GM18868 (cell line): ENCODE measurements around the gene CCDC190.
"Not testable (repeated sequence)": the region's sequence is repeated elsewhere in the genome, so short reads cannot be mapped to it uniquely, and the experiment has no call there.

Experiments used
- ATAC-seq: cut with Tn5 transposase; IDR thresholded peaks from one replicate; pipeline ENCODE4 v1.9.1; 2021; ENCODE audit warnings: mild to moderate bottlenecking, moderate library complexity; ENCODE audit not compliant: unreplicated experiment

The CCDC190 gene

GRCh38 chr1:162838863-162839262 lies 22.1 kb downstream of the CCDC190 start:
- ATAC-seq, result no peak

DNA sequence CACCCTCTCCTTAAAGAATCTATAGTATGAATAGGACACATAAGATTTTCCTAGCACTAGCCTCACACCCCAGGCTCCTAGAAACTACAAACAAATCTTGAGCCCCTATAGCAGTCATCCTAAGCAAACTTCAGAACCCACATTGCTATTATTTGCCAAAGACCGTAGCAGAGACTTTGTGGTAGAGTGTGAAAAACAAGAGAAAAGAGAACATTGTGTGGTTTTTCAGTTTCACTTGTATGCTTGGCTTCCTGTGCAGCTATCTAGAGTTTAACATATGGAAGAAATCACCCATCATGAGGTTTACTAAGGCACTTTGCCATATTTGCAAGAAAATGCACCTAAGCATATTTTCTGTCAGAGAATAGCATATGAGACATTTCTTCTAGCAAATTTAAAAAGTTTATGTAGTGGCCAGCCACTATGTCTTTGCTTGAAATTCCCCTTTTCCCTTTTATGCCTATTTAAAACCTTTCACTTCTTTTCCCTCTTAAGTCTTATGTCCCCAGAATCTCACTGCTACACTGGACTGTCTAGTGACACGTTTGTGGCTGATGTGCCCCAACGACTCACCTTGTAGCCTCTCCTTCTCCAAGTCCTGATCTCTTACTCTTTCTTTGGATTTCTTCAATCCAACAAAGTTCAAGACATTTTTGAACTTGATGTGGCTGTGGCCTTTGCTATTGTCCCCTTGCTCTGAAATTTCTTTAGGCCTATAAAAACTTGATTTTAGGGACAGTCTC lies 25.6 kb downstream of the CCDC190 start:
- ATAC-seq, result peak; percentile 94

DNA sequence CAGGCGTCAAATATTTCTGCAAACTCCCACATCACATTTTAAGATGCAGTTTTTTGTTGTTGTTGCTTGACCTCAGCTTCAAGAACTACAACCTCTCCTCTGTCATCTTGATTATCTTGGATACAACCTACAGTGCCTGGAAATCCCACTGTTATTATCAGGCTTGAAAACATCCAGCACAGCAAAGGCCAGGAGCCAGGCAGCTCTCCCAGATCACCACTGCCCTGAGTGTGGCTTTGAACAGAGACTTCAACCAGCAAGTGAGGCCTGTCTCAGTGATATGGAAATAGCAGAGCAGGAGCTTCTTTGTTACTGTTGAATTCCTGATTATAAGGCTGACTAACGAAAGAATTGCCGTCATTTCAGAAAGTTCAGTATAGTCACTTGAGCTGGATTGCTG lies 28.5 kb downstream of the CCDC190 start:
- ATAC-seq, result no peak

GRCh38 chr1:162829268-162829667 lies 31.7 kb downstream of the CCDC190 start:
- no peak for ATAC-seq

DNA sequence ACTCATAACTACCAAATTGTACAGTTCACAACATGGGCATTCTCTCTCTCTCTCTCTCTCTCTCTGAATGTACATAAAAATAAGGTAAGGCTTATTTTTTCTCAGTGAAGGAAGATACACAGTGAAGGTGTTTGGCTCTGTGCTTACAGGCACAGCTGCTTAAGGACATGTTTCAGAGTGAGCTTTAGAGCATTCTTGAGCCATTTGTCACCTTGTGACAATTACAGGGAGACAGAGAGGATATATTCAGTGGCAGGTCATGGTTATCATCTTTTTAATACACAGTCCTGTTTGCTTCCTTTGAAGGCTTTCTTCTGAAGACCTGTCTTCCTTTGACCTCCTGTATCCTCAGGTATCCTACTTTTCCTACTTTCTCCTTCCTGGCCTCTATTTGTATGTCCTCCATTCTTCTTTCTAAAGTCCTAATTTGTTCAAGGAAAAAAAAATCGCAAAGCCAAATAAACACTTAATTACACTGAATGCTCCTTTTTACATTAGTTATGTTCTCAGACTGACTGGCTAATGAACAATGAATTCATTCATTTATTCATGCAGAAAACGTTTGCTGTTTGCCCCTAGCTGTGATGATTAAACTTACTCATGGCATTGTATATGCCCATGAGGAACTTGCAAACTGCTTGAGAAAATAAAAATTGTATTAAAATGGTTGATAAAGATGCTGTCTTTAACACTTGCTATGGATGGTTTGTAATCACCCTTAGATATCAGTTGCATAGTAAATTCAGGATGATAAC lies 37.0 kb downstream of the CCDC190 start:
- no peak for ATAC-seq

DNA sequence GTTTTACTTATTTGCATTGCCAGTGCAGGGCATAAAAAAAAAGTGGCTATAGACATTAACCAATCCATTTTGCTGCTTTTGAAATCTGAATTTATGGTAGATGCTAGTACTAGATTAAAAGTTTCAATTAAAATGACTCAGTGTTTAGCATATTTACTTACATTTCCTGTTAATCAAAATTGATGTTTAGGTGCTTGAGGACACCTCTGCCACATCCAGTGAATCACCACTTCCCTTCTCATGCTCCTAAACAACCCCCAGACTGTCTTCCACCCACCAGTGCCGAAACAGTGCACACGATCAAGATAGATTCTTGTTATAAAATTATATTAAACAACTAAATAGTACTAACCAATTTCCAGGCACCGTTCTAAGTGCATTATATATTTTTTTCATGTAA lies 37.7 kb downstream of the CCDC190 start:
- ATAC-seq, result no peak

DNA sequence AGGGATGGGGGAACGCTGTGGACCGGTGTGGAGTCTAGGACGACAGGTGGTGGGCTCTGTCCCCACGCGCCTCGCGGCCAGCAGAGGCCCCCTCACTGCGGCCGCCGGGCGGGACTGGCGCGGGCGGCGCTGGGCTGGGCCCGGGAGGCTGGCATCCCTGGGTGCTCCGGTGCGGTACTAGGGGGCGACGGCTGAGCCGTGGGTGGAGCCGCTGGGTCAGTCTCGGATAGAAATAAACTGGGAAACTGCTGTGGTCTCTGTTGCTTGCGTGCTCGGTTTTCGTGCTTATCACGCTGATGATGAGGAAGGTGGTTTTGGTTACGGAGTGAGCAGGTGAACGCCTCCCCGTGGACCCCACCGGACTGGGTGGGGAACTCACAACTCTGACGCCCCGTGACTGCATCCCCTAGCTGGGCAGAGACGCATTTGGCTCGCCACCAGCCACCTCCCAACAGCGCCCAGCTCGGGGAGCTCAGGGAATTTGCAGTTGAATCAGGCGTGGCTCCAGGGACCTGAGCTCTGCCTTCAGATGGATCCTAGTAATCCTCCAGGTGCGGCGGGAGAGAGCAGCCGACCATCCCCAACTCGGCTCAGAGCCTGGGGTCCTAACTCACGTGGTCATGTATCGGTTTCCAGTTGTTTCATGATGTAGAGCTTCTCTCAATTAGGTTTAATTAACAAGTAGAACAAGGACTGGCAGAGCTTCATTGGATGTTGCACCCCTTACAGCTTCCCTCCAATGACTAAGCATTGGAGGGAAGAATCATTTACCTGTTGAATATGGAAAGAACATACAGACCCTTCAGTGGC lies 38.4 kb downstream of the CCDC190 start:
- ATAC-seq, result peak; percentile 47

- not testable (repeated sequence) for ATAC-seq
Measured at GRCh38 chr1:162818666-162819065, 42.3 kb downstream of the CCDC190 start.

DNA sequence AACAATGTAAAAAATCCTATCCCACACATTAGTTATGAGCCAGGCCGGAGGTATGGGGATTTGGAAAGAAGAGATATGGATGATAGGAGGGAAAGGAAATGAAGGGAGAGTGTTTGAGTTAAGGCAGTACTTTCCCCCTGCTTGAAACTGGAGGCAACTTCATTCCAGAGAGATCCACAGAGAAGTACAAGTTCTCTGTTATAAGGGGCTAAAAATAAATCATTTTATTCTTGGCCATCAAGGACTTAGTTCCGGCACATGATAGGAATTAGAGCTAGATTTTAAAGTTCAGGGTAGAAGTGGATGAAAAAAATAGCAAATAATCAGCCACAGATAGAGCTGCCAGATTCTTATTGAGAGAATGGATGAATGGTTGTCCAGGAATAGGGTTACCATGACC lies 42.8 kb downstream of the CCDC190 start:
- not testable (repeated sequence) for ATAC-seq

DNA sequence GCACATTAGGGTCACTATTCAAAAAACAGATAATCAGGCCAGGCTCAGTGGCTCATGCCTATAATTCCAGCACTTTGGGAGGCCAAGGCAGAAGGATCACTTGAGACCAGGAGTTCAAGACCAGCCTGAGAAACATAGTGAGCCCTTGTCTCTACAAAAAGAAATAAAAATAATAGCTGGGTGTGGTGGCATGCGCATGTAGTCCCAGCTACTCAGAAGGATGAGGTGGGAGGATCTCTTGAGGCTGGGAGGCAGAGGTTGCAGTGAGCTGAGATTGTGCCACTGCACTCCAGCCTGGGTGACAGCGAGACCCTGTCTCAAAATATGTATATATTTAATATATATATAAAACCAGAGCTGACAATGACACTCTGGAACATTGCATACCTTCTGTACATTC lies 48.6 kb downstream of the CCDC190 start:
- not testable (repeated sequence) for ATAC-seq

- ATAC-seq, result not testable (repeated sequence)
Measured at GRCh38 chr1:162807503-162807902, 53.5 kb downstream of the CCDC190 start.
